Measurements from ENCODE around the gene RBM34. TPM values are rescaled to one million over a fixed set of nuclear protein-coding genes. Genes with fewer than 3 reads are reported as not detected.

Gene RBM34
- total RNA-seq, 2 experiments from 2014 or later = 46.4 to 93.7 TPM

DNA sequence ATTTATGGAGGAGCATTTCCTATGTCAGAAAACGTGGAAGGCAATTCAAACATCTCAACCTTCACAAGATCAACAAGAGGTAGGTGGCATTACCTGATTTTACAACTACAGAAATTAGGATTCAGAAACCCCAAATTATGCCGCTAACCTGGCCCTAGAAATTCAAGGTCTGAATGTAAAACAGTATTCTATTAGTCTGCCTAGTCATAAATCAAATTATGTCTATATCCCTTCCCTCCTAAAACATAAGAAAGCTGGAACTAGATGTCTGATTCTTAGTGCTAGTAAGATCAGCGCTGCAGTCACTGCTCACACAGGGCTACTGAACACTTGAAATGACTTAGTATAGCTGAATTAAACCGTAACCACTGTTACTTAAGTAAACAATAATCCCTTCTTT is 33.8 kb downstream of the RBM34 start:
- POLR2A ChIA-PET = interaction anchor here (0.7 to 2.0 kb wide), 5 partner anchors 21 to 327 kb away, joined by 3 to 7 read pairs (median 3); partner anchors contain the start of gene RBM34
- intact Hi-C loops (cut with micrococcal nuclease; ENCODE audit: unreplicated experiment) = no loop called here
- H3K9me2 ChIP-seq (ENCODE audit: insufficient read depth, low read length) = no peaks in the 10 kb centered on the region
- H3K4me1 ChIP-seq (ENCODE audit: insufficient read depth, low read length, poor library complexity, severe bottlenecking) = peaks cover 43% of the 10 kb centered on the region
- TSS peak; percentile 63 for BruUV-seq (replicated peaks)
- H3K9me3 ChIP-seq (ENCODE audit: low read length) = no peaks in the 10 kb centered on the region
- peak overlapping the region; percentile 91 for H3K4me2 ChIP-seq (ENCODE audit: low read length)
- H2AFZ ChIP-seq (ENCODE audit: low read length) = no peak overlapping the region
- peaks cover 69% of the 10 kb centered on the region for H3K79me2 ChIP-seq (ENCODE audit: insufficient read depth, low read depth, low read length)
- peak; percentile 16 for DNase-seq (ENCODE audit: low spot score)
- TF ChIP-seq EZH2phosphoT487 (IDR thresholded peaks at IDR 0.05; ENCODE audit: borderline replicate concordance, low read depth, low read length) = no peak
- TF ChIP-seq, protein P1, sequence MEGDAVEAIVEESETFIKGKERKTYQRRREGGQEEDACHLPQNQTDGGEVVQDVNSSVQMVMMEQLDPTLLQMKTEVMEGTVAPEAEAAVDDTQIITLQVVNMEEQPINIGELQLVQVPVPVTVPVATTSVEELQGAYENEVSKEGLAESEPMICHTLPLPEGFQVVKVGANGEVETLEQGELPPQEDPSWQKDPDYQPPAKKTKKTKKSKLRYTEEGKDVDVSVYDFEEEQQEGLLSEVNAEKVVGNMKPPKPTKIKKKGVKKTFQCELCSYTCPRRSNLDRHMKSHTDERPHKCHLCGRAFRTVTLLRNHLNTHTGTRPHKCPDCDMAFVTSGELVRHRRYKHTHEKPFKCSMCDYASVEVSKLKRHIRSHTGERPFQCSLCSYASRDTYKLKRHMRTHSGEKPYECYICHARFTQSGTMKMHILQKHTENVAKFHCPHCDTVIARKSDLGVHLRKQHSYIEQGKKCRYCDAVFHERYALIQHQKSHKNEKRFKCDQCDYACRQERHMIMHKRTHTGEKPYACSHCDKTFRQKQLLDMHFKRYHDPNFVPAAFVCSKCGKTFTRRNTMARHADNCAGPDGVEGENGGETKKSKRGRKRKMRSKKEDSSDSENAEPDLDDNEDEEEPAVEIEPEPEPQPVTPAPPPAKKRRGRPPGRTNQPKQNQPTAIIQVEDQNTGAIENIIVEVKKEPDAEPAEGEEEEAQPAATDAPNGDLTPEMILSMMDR (conservative IDR thresholded peaks at IDR 0.05; ENCODE audit: low read length) = no peak
- CTCF ChIA-PET (ENCODE audit: unreplicated experiment) = no interaction called here
- peak overlapping the region; percentile 67 for H3K27ac ChIP-seq (ENCODE audit: low read depth, low read length, poor library complexity, severe bottlenecking)
- H4K20me1 ChIP-seq (ENCODE audit: insufficient read depth, low read length) = peaks cover 39% of the 10 kb centered on the region
- peaks cover 83% of the 10 kb centered on the region for H3K36me3 ChIP-seq (ENCODE audit: insufficient read depth, low read length)
- peak overlapping the region; percentile 97 for H3K4me3 ChIP-seq (ENCODE audit: low read depth, low read length, poor library complexity, severe bottlenecking)

DNA sequence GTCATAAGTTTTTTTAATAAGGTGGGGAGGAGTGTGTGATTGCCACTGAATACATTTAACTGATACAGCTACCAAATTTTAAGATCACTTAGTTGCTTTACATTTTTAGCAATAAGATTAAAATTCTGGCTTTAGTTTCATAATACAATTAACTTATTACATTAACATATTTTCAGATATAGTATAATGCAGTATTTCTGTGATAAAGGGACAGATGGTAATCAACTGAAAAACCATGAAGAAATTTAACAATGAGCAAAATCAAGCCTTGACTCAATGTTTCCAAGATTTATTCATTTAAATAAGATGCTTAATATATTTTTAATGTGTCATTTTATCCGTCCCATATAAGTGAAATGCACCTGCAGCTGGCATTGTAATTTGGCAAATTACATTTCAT is 36.4 kb downstream of the RBM34 start:
- Histone ChIP-seq H3K4me1 (ENCODE audit: insufficient read depth, low read length, poor library complexity, severe bottlenecking) (peaks cover 43% of the 10 kb centered on the region), H3K79me2 (ENCODE audit: insufficient read depth, low read depth, low read length) (peaks cover 94% of the 10 kb centered on the region), H3K27ac (ENCODE audit: low read depth, low read length, poor library complexity, severe bottlenecking) (no peak overlapping the region), H2AFZ (ENCODE audit: low read length) (no peak overlapping the region), H3K9me3 (ENCODE audit: low read length) (no peaks in the 10 kb centered on the region), H3K9me2 (ENCODE audit: insufficient read depth, low read length) (no peaks in the 10 kb centered on the region), H3K36me3 (ENCODE audit: insufficient read depth, low read length) (peaks cover 87% of the 10 kb centered on the region), H4K20me1 (ENCODE audit: insufficient read depth, low read length) (peaks cover 49% of the 10 kb centered on the region), H3K4me2 (ENCODE audit: low read length) (peak overlapping the region; percentile 21), H3K4me3 (ENCODE audit: low read depth, low read length, poor library complexity, severe bottlenecking) (no peak overlapping the region)
- intact Hi-C loops (cut with micrococcal nuclease; ENCODE audit: unreplicated experiment) = no loop called here
- no TSS peak for BruUV-seq (replicated peaks)
- no peak for DNase-seq (ENCODE audit: low spot score)
- ChIA-PET POLR2A (interaction anchor here (0.6 to 1.1 kb wide), 2 partner anchors 11 to 22 kb away, joined by 3 read pairs; no protein-coding TSS in a partner anchor), CTCF (ENCODE audit: unreplicated experiment) (no interaction called here)
- TF ChIP-seq, protein P1 (conservative IDR thresholded peaks at IDR 0.05; ENCODE audit: low read length) = no peak
- TF ChIP-seq EZH2phosphoT487 (IDR thresholded peaks at IDR 0.05; ENCODE audit: borderline replicate concordance, low read depth, low read length) = no peak

GRCh38 chr1:235124111-235124510 is 36.9 kb downstream of the RBM34 start:
- TF ChIP-seq, protein P1 (conservative IDR thresholded peaks at IDR 0.05; ENCODE audit: low read length) = no peak
- no peak for TF ChIP-seq EZH2phosphoT487 (IDR thresholded peaks at IDR 0.05; ENCODE audit: borderline replicate concordance, low read depth, low read length)
- POLR2A ChIA-PET = interaction anchor here (1.1 kb wide), 1 partner anchor 10 kb away, joined by 3 read pairs; no protein-coding TSS in a partner anchor
- intact Hi-C loops (cut with micrococcal nuclease; ENCODE audit: unreplicated experiment) = no loop called here
- peaks cover 92% of the 10 kb centered on the region for H3K36me3 ChIP-seq (ENCODE audit: insufficient read depth, low read length)
- DNase-seq (ENCODE audit: low spot score) = no peak
- no peak overlapping the region for H3K4me3 ChIP-seq (ENCODE audit: low read depth, low read length, poor library complexity, severe bottlenecking)
- H4K20me1 ChIP-seq (ENCODE audit: insufficient read depth, low read length) = peaks cover 49% of the 10 kb centered on the region
- H3K4me2 ChIP-seq (ENCODE audit: low read length) = peak overlapping the region; percentile 21; the same call in 1 of the 2 replicates
- peaks cover 40% of the 10 kb centered on the region for H3K4me1 ChIP-seq (ENCODE audit: insufficient read depth, low read length, poor library complexity, severe bottlenecking)
- peaks cover 98% of the 10 kb centered on the region for H3K79me2 ChIP-seq (ENCODE audit: insufficient read depth, low read depth, low read length)
- no TSS peak for BruUV-seq (replicated peaks)
- CTCF ChIA-PET (ENCODE audit: unreplicated experiment) = no interaction called here
- H3K9me2 ChIP-seq (ENCODE audit: insufficient read depth, low read length) = no peaks in the 10 kb centered on the region
- H3K27ac ChIP-seq (ENCODE audit: low read depth, low read length, poor library complexity, severe bottlenecking) = no peak overlapping the region
- no peaks in the 10 kb centered on the region for H3K9me3 ChIP-seq (ENCODE audit: low read length)
- no peak overlapping the region for H2AFZ ChIP-seq (ENCODE audit: low read length)

All from OCI-LY7 (cell line).